HG03520 (cell line): ENCODE measurements around the gene PPP6R2.

Source experiments
- ATAC-seq: cut with Tn5 transposase; IDR thresholded peaks from one replicate; pipeline ENCODE4 v1.9.1; 2021; ENCODE audit warnings: mild to moderate bottlenecking, moderate library complexity; ENCODE audit not compliant: unreplicated experiment

Gene PPP6R2

DNA sequence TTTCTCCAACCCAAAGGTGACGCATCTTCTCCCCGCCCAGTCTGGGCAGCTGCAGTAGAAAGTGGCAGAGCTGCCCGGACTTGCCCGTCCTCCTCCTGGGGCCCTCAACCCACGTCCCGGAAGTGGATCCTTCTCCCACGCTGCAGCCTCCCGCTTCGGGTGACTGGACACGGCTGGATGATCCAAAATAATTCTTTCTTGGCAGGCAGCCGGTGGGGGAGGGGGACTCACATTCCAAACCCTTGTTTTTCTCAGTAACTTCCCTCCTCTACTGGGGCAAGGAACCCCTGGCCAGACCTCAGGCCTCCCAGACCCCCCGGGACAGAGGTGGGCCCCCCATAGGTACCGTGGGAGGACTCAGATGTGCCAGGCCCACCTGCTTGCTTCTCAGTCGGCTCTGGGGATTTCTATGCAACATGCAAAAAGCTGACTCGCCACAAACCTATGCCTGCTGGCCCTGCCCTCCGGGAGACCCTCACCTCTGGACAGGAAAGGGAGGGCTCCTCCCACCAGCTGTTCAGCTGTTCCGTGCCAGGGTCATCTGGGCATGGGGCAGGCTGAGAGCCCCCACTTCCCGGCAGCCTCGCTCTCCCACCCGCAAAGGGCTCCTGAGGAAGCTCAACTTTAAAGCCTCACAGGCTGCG is 37.1 kb upstream of the PPP6R2 start:
- ATAC-seq: no peak

DNA sequence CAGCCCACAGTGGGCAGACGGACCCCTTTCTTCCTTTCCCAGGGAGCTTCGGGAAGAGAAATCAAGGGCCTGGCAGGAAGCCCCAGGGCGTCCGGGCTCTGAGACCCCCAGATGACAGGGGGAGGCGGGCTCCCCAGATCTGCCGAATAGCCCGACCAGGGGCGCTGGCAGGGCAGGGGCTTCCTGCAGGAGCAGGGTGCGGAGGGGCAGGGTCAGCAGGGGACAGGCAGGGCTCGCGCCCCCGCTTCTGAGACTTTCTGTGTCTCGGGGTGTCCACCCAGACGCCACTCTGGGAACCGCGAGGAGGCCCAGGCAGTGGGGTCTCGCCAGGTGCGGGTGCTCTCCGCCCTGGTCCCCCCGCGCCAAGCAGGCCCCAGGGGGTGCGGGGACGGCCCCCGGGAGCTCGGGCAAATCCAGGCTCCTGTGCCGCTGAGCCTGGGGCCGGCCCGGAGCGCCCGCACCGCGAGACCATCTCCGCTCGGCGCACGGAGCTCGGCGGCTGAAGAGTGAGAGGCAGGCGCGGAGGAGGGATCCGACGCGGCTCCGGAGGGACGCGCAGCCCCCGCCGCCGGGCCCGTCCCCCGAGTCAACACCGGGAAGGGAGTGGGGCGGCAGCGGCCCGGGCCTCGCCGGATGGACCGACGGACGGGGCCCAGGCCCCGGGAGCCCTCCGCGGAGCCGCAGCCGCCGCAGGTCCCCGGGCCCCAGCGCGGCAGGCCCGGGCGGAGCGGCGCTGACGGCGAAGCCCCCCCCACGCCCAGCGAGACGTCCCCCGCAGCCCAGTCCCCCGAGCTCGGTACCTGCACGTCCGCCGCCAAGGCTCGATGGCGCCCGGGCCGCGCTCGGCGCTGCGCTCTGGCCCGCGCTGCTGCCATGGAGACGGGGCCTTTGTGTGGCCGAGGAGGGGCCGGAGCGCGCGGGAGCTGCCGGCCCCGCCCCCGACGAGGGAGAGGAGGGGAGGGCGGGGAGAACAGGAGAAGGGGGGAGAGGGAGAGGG is 36.1 kb upstream of the PPP6R2 start, which contains the start of gene PLXNB2:
Gene PLXNB2 (minus strand): TSS at position 894 of the 997 bp plus-strand sequence. CDS start 17,062 bp downstream, outside the sequence.
- no peak for ATAC-seq

DNA sequence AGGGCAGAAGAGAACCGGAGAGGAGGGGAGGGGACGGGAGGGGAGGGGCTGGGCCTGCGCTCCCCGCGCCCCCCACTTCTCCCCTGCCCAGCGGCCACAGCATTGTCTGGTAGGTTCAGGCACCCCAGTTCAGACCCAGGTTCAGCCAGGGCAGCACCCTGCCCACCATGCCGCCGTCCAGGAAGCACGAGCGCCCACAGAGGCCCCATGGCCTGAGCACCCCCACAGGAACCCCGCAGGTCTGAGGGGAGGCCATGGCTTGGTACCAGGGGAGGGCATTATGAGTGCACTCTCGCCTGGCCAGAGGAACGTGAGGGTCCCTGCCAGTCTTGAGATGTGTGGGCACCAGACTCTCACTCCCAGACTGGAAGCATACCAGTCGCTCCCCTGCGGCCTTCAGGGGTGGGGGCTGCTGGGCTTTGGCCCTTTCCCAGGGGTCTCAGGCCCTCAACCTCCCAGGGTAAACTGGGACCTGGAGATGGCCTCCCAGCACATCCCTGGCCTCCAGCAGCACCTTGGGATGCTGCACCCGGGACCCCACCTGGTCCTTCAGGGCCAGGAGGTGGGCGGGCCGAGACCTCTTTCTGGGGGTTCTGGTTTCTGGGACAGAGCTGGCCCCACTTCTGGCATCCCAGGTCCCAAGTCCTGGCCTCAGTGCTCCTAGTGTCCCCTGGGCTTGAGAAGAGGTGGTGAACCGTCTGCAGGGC is 35.1 kb upstream of the PPP6R2 start:
- no peak for ATAC-seq

DNA sequence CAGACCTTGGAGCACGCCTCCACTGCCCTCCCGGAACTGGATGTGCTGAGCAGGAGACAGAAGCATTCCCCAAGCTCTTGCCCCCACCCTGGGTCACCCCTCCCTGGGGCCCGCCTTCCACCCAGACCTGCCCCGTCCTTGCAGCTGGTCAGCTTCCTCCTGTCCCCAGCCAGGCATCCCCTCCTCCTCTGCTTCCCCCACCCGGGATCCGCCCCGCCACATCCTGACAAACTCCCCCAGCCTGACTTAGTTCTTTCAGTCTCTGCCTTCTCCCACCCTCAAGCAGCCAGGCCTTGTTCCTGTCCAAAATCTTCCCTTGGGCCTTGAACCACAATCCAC is 34.6 kb upstream of the PPP6R2 start:
- ATAC-seq: no peak

DNA sequence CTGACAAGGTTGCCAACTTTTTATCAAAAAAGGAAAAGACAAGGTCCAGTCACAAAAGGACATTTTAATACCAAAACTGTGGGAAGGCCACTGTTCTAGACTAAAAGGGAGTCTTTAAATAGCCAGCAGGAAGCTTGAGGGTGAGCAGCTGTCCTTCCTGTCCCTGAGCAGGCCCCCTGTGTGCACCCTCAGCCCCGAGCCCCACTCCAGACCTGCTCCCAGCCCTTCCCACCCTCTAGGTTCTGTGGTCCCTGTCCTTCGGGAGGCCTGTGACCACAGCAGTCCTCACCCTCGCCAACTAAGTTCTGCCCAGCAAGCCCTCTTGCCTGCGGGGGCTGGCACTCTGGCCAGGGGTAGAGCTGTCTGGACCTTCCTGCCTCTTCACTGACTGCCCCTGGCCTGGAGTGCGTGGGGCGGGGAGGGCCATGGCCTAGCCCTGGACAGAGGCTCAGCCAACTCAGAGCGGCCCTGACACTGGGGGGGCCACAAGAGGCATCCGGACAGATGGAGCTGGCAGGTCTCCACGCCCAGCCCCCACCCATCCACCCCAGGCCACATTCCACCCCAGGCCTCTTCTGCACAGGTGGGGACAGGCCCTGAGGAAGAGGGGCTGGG is 34.0 kb upstream of the PPP6R2 start:
- no peak for ATAC-seq

DNA sequence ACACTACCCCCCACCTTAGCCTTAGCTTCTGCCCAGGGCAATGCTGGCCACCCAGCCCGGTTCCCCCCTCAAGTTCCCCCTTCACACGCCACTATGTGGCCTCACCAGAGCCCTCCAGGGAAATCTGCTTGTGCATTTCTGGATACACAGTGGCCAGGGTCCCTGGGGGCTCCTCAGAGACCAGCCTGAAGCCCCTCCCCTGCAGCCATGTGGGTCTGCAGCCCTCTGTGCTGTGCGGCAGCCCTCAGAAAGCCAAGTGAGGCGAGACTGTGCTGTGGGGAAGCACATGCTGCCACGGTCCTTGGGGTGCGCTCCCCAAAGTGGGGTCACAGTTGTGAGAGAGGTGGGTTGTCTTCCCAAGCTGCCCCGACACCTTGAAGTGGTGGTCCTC is 33.5 kb upstream of the PPP6R2 start:
- ATAC-seq: no peak

DNA sequence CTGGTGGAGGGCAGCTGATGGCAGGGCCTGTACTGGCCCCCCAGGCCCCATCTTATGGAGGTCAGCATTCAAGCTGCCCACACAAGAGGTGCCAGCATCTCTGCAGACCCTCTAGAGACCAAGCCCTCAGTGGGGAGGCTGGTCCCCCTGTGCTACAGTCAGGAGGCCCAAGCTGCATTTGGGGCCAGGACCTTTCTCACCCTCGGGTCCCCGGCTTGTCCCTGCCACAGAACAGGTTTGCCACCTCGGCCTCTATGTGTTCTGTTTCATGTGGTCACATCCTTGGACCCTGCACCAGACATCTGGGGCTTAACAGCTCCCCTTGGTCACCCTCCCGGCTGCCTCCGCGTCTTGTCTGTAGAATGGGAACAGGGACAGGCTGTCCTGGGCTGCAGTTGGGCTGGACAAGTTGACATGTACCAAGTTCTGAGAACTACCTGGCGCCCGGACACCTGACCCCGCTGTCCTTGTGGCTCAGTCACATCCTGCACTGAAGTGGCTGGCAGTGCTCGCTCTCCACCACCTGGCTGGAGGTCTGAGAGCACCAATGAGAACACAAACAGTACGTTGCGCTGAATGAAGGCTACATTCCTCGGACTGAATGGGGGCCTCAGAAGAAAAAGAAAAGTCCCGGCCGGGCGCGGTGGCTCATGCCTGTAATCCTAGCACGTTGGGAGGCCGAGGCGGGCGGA is 33.0 kb upstream of the PPP6R2 start:
- ATAC-seq: no peak

DNA sequence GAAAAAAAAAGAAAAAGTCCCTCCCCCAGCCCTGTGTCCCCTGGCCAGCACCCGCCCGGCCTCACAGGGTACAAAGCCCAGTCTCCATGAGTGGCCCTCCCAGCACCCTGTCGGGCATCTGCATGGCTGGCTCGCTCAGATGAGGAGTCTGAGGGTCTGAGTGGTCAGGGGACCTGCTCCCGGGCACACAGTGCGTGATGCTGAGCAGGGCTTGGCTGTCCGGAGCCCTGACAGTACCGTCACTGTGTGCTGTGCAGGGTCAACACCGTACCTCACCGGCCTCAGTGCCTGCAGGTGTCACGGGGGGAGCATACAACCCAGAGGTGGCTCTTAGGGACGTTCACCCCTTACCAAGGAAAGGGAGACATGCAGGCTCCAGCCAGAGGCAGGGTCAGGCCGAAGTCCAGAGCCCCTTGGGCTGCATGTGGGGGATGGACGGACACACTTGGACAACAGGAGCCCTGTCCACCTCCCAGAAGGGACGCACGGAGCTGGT is 32.1 kb upstream of the PPP6R2 start:
- no peak for ATAC-seq

DNA sequence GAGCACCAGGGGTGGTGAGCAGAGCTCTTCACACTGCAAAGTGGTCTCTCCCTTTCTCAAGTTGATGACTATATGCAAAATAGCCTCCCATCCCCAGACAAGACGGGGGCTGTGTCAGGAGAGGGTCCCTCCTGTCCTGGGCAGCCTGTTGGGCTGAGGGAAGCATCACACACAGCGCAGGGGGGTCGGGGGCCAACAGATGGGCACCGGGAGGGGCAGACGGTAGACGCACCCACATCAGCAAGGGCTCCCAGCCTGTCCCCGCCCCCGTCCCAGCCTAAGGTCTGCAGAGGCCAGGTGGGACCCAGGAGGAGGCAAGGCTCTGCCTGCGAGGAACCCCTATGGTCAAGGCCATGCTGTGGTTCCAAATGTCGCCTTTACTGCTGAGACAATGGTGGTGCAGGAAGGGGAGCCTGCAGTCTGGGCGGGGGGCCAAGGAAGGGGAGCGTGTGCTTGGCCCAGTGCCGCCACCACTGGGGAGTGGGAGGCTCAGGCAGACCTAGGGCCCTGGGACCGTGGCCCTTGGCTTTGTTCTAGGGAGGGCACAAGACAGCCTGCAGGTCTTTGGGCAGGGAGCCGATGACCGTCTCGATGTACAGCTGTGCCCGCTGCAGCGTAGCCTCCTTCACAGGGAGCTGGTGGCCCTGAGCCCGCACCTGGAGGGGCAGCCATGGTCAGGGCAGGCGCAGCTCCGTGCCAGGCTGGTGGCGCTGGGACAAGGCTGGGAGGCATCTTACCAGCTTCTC is 31.3 kb upstream of the PPP6R2 start:
- no peak for ATAC-seq

DNA sequence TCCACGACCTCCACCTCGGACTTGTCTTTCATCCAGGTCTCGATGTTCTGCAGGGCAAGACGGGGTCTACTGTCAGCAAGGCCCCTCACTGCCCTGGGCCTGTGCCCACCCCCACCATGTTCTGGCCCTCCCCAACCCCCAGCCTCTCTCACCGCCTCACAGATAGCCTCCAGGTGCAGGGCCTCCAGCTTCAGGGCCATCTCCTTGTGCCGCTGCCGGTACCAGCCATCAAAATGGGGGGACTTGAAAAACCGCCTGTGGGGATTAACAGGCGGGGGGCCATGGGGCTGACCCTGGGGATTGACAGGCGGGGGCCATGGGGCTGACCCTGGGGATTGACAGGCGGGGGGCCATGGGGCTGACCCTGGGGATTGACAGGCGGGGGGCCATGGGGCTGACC is 30.8 kb upstream of the PPP6R2 start:
- ATAC-seq: no peak

DNA sequence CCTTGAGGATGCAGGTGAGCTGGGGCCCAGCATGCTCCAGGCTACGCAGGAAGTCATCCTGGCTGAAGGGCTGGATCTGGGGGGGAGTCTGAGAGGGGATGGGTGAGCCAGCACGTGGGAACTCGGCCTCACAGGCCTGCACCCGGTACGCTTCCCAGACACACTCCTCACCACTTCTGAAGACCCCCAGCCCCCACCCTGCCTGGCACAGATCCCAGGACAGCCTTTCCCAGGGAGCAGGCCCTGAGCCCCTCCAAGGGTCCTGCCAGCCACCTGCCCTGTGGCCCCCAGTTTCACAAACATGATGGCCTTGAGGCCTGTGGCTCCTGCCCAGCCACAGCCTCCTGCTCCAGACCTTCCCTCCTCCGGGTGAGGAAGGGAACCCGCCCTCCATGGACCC is 30.1 kb upstream of the PPP6R2 start:
- no peak for ATAC-seq

DNA sequence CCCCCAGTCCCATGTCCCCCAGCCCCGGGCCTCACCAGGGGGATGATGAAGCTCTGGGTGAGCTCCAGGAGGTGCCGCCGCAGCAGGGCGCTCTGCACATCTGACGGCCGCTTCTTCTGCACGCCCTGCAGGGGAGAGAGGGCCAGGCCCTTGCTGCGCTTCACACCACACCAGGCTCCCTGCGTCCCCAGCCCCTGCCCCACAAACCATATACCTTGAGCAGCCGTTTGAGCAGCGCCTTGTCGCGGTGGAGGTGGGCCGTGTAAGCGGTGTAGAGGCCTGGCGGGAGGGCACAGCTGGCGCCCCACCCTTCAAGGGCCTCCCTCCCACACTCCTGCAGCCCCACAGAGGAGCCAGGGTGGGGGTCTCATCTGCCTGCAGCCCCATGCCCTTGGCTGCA is 29.5 kb upstream of the PPP6R2 start:
- ATAC-seq: no peak

DNA sequence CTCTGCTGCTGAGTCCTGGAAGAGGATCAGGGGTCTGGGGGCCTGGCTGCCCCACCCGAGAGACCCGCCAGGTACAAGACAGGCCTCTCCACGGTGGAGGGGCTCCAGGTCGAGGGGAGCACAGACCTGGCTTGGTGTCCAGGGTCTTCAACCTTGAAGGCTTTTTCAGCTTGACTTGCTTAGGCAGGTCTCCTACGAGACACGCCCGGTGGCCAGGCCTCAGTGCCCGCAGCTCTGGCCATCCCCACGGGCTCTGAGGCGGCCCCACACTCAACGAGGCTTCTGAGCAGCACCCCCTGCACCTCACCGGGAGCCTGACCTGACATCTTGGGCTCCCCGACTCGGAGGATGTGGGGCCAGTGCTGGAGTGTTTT is 29.1 kb upstream of the PPP6R2 start:
- ATAC-seq: no peak

DNA sequence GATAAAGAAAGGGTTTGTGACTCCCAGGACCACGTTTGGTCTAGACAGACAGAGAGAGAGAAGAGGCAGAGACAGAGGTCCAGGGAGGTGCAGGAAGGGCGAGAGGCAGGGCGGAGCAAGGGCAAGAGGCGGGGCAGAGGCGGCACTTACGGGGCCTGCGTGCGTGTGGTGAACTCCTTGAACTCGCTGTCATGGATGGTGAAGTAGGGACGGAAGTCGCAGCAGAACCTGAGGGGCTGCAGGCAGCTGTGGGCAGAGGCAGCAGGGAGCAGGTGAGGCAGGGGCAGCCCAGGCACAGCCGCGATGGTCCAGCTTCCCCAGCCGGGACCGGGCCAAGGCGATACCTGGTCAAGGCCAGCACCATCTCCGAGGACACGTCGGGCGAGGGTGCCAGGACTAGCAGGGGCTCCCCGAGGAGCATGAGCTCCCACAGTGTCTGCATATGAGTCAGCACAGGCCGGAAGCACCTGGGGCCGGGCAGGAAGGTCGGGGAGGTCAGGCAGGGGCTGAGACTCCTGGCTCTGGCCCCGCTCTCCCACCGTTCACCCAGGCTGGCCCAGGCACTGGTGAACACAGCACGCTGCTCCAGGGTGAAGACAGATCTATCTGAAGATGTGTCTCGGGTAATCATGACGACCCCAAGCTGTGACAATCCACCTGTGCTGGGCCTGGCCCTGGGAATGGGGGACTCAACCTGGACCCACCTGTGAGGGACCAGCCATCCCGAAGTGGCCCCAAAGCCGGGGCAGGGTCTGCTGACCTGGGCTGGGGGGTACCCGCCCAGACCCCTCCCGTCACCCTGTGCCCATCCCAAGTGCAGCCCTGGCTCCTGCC is 28.5 kb upstream of the PPP6R2 start:
- peak; percentile 75 for ATAC-seq

DNA sequence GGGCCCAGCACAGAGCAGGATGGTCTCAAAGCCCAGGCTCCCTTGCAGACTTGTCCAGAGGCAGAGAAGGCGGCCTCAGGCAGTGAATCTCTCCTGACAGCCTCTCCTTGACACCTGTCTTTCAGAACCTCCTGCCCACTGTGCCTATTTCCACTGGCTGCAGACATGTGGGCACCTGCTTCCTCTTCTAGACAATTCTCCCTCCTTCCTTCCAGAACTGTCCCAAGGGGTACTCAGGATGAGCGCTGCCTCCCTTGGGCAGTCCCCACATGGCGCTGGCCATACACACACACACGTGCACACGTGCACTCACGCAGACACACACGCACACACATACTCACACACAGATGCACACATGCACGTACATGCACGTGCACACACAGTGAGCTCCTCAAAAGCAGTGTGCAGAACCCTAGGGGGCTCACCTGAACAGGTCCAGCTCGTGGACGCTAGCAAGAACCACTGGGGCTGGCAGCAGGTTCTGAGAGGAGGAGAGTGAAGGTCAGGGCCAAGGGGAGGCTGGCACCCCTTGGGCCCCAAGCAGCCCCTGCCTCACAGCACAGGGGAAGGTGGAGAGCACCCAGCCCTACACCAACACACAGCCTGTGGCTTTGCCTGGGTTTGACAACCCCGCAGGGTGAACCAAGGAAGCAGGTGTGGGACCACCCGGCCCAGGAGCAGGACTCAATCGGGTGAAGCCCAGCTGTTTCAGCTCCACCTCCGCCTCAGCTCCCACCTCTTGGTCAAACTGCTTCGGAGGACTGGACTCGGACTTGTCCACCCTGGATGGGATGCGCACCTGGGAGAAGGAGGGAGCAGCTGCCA is 27.6 kb upstream of the PPP6R2 start:
- no peak for ATAC-seq

DNA sequence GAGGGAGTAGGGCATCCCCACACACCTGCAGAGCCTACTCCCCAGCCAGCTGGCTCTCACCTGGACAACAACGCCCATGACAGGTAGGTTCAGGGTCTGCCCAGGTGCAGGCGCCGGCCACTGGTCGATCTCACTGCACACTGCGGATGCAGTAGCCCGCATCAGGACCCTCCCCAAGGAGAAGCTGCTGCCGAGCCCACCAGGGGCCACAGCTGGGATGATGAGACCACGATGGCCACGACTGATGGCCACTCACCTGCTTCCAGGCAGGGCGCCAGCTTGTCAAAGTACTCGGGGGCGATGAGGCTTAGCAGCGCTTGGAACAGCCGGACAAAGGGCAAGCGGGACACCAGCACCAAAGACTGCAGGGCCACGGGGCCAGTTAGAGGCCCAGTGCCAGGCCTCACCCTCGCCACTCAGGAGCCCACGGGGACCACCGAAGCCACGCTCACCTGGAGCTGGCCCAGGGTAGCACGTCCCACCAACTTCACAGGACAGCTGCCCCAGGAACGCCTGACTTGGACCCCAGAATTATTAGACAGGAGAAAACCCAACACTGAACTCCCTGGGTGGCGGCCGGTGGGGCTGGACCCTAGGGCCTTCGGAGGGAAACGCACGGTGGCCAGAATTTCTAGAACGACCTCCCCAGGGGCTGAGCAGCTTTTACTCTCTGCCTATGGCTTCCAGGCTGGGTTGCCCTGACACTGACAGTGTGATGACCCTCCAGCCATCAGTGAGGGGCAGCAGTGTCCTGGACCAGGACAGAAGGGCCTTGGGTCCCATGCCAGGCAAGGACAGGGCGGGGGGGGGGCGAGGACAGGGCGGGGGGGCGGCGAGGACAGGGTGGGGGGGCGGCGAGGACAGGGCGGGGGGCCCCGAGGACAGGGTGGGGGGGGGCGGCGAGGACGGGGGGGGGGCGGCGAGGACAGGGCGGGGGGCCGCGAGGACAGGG is 26.7 kb upstream of the PPP6R2 start:
- ATAC-seq: no peak

DNA sequence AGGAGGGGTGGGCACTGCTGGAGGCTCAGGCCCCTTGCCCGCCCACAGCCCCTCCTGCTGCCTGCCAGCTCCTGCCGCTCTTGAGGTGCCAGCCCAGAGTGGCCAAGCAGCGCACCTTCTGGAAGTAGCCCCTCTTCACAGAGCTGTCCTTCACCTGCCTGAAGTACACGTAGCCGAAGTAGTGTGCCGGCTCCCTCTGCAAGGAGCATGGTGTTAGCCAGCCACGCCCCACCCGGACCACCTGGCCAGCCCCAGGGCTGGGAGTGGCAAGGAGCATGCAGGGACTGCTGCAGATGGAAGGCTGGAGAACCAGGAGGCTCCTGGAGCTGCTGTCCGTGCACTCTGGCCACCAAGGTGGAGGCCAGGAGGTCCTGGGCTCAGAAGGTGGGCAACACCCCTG is 25.9 kb upstream of the PPP6R2 start:
- ATAC-seq: no peak
